Stromal cell of bone marrow (primary cell): ENCODE measurements around the gene MATCAP1.

Experiments used
- DNase-seq: peaks from one replicate; pipeline ENCODE4 v3.0.0-alpha.2; 2012; ENCODE audit warnings: low read depth

The MATCAP1 gene

GRCh38 chr16:67128417-67128816 is 55.3 kb downstream of the MATCAP1 start:
- no peak for DNase-seq
